Common myeloid progenitor, CD34-positive (primary cell): ENCODE data around the gene DAPK1.

ENCODE experiments used
- CTCF ChIA-PET: fragments of 350-600 bp; sonication (Branson Sonifier 250); formaldehyde crosslinking; loops from one replicate; lab custom pipeline; 2021; ENCODE audit warnings: antibody characterized with exemption; lab: Charles Lee
- POLR2A ChIA-PET: fragments of 350-600 bp; sonication (Branson Sonifier 250); formaldehyde crosslinking; loops from one replicate; lab custom pipeline; 2021; ENCODE audit warnings: antibody characterized with exemption; lab: Charles Lee
- DNase-seq, 3 donors: peaks; one replicate each; pipeline versions ENCODE4 v3.0.0 to v3.0.0-alpha.2; 2013
- H3K27ac ChIP-seq, 2 experiments: 1 replicate in 1 of 2; 2 replicates in 1 of 2; pipeline ENCODE4 v1.7.0; 2013; ENCODE audit warnings: inconsistent platforms in 2 of 2, low read length in 2 of 2, mild to moderate bottlenecking in 2 of 2, low read depth in 1 of 2, moderate library complexity in 1 of 2; ENCODE audit not compliant: severe bottlenecking in 2 of 2, insufficient read depth in 1 of 2, poor library complexity in 1 of 2
- H3K27me3 ChIP-seq, 5 experiments: replicated peaks in 2 of 5; 1 replicate in 3 of 5; 2 replicates in 2 of 5; pipeline versions ENCODE4 v1.6.1 to v1.7.0; 2013; ENCODE audit warnings: low read length in 4 of 5, mild to moderate bottlenecking in 2 of 5, moderate library complexity in 2 of 5, inconsistent platforms in 1 of 5; ENCODE audit not compliant: insufficient read depth in 5 of 5, control insufficient read depth in 4 of 5
- H3K36me3 ChIP-seq, 4 experiments: 1 replicate in 2 of 4; 2 replicates in 2 of 4; pipeline versions ENCODE4 v1.6.1 to v1.7.0; 2013; ENCODE audit warnings: low read length in 3 of 4, control low read depth in 1 of 4, mild to moderate bottlenecking in 1 of 4; ENCODE audit not compliant: control insufficient read depth in 4 of 4, insufficient read depth in 4 of 4
- H3K4me1 ChIP-seq, 4 experiments: 1 replicate in 3 of 4; 2 replicates in 1 of 4; pipeline versions ENCODE4 v1.6.1 to v1.7.1; 2013; ENCODE audit warnings: low read length in 3 of 4, mild to moderate bottlenecking in 3 of 4, control low read depth in 1 of 4, inconsistent platforms in 1 of 4, moderate library complexity in 1 of 4; ENCODE audit not compliant: control insufficient read depth in 4 of 4, insufficient read depth in 4 of 4; ENCODE audit errors: control extremely low read depth in 1 of 4
- H3K4me3 ChIP-seq, 7 experiments: 1 replicate in 4 of 7; 2 replicates in 3 of 7; pipeline versions ENCODE4 v1.5.1 to v1.7.0; 2013; ENCODE audit warnings: mild to moderate bottlenecking in 7 of 7, low read length in 6 of 7, moderate library complexity in 6 of 7, inconsistent platforms in 2 of 7, low read depth in 2 of 7, control low read depth in 1 of 7; ENCODE audit not compliant: insufficient read depth in 4 of 7, control insufficient read depth in 1 of 7; ENCODE audit errors: extremely low read depth in 1 of 7
- H3K9me3 ChIP-seq, 5 experiments: 1 replicate in 4 of 5; 2 replicates in 1 of 5; pipeline versions ENCODE4 v1.6.1 to v1.7.1; 2013; ENCODE audit warnings: low read length in 4 of 5, mild to moderate bottlenecking in 2 of 5, inconsistent platforms in 1 of 5, low read depth in 1 of 5, moderate library complexity in 1 of 5; ENCODE audit not compliant: control insufficient read depth in 4 of 5, insufficient read depth in 2 of 5; ENCODE audit errors: control extremely low read depth in 1 of 5
- WGBS: methylation state at CpG from one replicate; pipeline ENCODE4 v1.1.5; 2013; ENCODE audit not compliant: insufficient coverage; 5-methylcytosine and 5-hydroxymethylcytosine counted together

DAPK1 gene

GRCh38 chr9:87675906-87676515 is 178.3 kb downstream of the DAPK1 start:
- H3K27me3 ChIP-seq: no peaks in the 10 kb centered on the region
- no peak for DNase-seq
- ChIA-PET POLR2A (no interaction called here), CTCF (interaction anchor here (1.6 to 1.9 kb wide), 2 partner anchors 13 to 136 kb away, joined by 3 to 12 read pairs; no protein-coding TSS in a partner anchor)
- 93% methylated on average over 11 of the region's 14 CpGs for WGBS
- peaks cover 0 to 47% (median 30%) of the 10 kb centered on the region in 4 experiments for H3K4me1 ChIP-seq
- H3K27ac ChIP-seq: peak overlapping the region in 1 of 2 experiments; percentile 82
- H3K36me3 ChIP-seq: peaks cover under 1 to 54% (median 38%) of the 10 kb centered on the region in 4 experiments
- no peaks in the 10 kb centered on the region for H3K9me3 ChIP-seq
- no peak overlapping the region for H3K4me3 ChIP-seq

- no peaks in the 10 kb centered on the region for H3K9me3 ChIP-seq
- WGBS: 54% methylated on average over 12 of the region's 14 CpGs
- peaks cover 0 to 47% (median 30%) of the 10 kb centered on the region in 4 experiments for H3K4me1 ChIP-seq
- no peaks in the 10 kb centered on the region for H3K27me3 ChIP-seq
- ChIA-PET CTCF (interaction anchor here (0.6 to 1.9 kb wide), 7 partner anchors 10 to 345 kb away, joined by 3 to 12 read pairs (median 3); no protein-coding TSS in a partner anchor), POLR2A (no interaction called here)
- H3K27ac ChIP-seq: no peak overlapping the region
- H3K36me3 ChIP-seq: peaks cover 7 to 56% (median 39%) of the 10 kb centered on the region in 4 experiments
- H3K4me3 ChIP-seq: no peak overlapping the region
- peak; percentile 7 to 73 (median 71) for DNase-seq
Observed at GRCh38 chr9:87676976-87677775, 179.5 kb downstream of the DAPK1 start.

GRCh38 chr9:87677776-87678587 is 180.3 kb downstream of the DAPK1 start:
- Histone ChIP-seq H3K36me3 (peaks cover 9 to 54% (median 38%) of the 10 kb centered on the region in 4 experiments), H3K9me3 (no peaks in the 10 kb centered on the region), H3K27ac (no peak overlapping the region), H3K4me3 (no peak overlapping the region), H3K27me3 (no peaks in the 10 kb centered on the region), H3K4me1 (peaks cover 0 to 47% (median 28%) of the 10 kb centered on the region in 4 experiments)
- ChIA-PET POLR2A (no interaction called here), CTCF (interaction anchor here (0.7 to 2.6 kb wide), 7 partner anchors 10 to 339 kb away, joined by 3 to 14 read pairs (median 3); no protein-coding TSS in a partner anchor)
- no peak for DNase-seq
- 94% methylated on average over 15 of the region's 17 CpGs for WGBS

DNA sequence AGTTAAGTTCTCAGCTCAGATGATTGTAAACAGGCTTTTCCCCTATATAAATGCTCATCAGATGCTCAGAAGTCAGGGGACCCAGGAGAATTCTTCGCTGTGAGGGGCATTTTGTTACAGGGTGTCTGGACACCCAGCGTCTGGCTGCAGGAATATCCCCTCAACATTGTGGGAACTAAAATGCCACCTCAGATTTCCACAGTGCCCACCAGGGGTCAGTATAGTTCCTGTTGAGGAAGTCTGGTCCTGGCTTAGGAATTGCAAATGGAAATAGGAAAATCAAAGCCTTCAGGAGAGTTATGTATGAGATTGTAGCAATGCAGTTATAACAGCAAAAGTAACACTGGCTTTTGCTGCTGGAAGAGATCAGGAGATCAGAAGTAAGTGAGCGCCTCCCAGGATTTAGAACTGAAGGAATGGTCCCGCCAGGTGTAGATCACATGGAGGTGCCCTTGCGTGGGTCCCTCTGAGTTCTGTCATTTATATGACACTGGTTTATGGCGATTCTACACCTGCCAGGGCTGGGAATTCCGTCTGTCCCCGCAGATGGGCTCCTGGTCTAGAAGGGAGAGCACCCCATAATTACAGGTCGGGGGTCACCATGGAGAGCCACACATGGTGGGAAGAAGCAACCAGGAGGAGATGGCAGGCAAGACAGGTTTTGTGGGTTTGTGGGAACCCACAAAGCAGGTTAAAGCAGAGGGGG is 181.1 kb downstream of the DAPK1 start:
- H3K27me3 ChIP-seq: no peaks in the 10 kb centered on the region
- DNase-seq: peak; percentile 47 to 53 (median 48)
- POLR2A ChIA-PET: no interaction called here
- no peak overlapping the region for H3K4me3 ChIP-seq
- peaks cover 0 to 40% (median 24%) of the 10 kb centered on the region in 4 experiments for H3K4me1 ChIP-seq
- peaks cover 10 to 59% (median 39%) of the 10 kb centered on the region in 4 experiments for H3K36me3 ChIP-seq
- CTCF ChIA-PET: interaction anchor here (1.0 to 2.6 kb wide), 3 partner anchors 36 to 340 kb away, joined by 3 to 14 read pairs (median 4); no protein-coding TSS in a partner anchor
- H3K9me3 ChIP-seq: no peaks in the 10 kb centered on the region
- no peak overlapping the region for H3K27ac ChIP-seq
- WGBS: 91% methylated on average over 7 of the region's 9 CpGs

DNA sequence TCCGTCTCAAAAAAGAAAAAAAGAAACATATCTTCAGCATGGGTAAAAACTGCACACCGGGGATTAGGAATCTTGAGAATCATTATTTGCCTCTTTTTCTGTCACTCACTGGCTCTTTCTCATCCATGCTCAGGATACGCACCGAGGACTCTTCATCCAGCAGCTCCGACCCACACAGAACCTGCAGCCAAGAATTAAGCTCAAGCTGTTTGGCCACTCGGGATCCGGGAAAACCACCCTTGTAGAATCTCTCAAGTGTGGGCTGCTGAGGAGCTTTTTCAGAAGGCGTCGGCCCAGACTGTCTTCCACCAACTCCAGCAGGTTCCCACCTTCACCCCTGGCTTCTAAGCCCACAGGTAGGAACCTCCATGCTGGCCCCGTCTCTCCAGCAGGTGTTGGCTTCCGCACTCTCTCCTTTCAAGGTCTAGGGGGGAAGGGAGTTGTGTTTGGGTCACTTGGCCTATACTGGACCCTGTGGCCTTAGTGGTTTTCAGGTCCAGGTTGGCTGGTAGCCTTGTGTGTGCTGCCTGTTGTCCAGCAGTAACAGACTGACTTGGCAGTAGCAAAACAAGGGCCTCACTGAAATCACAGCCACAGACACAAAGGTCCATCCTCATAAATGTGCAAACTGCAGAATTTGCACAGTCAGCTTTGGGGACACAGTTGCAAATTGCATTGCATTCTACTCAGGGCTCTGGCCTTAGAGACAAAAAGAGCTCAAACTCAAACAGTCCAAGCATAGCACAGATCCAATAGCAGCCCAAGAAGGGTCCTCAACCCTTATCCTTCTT is 183.8 kb downstream of the DAPK1 start:
- WGBS: 100% methylated on average over 8 of the region's 11 CpGs
- Histone ChIP-seq H3K36me3 (peaks cover 16 to 78% (median 52%) of the 10 kb centered on the region in 4 experiments), H3K27me3 (no peaks in the 10 kb centered on the region), H3K27ac (no peak overlapping the region), H3K4me3 (no peak overlapping the region), H3K9me3 (no peaks in the 10 kb centered on the region), H3K4me1 (peaks cover 0 to 34% (median 20%) of the 10 kb centered on the region in 4 experiments)
- no peak for DNase-seq
- ChIA-PET CTCF (no interaction called here), POLR2A (no interaction called here)

GRCh38 chr9:87682085-87682484 is 184.4 kb downstream of the DAPK1 start:
- CTCF ChIA-PET: no interaction called here
- Histone ChIP-seq H3K4me3 (no peak overlapping the region), H3K27me3 (no peaks in the 10 kb centered on the region), H3K36me3 (peaks cover 22 to 83% (median 54%) of the 10 kb centered on the region in 4 experiments), H3K27ac (no peak overlapping the region), H3K4me1 (peaks cover 0 to 28% (median 13%) of the 10 kb centered on the region in 4 experiments), H3K9me3 (no peaks in the 10 kb centered on the region)
- POLR2A ChIA-PET: no interaction called here
- 100% methylated on average over 3 of the region's 4 CpGs for WGBS
- DNase-seq: no peak
